ENCODE data around the gene MMP27. TPM values are rescaled to one million over a fixed set of nuclear protein-coding genes. Genes with fewer than 3 reads are reported as not detected.
A peak's percentile ranks its signal among the peaks of the same experiment; 100 is the strongest.

The MMP27 gene
- polyA plus RNA-seq, 1 of the 3 experiments (the other 2 are of a cell fraction): not detected

DNA sequence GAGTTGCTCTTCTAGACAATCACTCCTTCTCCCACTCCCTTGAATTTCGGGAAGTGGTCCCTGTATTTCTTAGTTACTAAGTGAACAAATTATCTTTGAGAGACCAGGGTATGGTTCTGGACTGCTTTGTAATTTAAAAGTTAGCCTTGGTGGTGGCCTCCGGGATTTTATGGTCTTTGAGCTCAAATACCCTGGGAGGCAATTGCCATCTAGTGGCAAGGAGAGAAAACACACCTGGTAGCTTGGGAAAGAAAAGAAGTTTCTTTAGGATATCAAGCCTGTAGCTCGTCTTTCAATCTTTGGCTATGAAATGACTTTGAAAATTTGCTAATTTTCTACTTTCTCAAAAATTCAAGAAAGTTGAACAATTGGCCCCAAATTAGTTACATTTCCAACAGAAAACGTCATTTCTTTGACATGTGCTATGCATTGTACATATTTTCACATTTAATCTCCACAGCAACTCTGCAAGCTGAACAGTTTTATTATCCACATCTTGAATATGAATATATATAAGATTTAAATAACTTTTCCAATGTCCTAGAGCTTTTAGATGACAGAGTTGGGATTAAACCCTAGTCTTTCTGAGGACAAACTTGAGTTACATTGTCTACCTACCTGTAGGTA lies 39.1 kb downstream of the MMP27 start:
- H3K9me2 ChIP-seq: no peaks in the 10 kb centered on the region
- ChIA-PET POLR2A (no interaction called here), CTCF (interaction anchor here (0.5 to 3.7 kb wide), 26 partner anchors 9 to 722 kb away, joined by 3 to 24 read pairs (median 4); no protein-coding TSS in a partner anchor)
- TF ChIP-seq, protein P1, sequence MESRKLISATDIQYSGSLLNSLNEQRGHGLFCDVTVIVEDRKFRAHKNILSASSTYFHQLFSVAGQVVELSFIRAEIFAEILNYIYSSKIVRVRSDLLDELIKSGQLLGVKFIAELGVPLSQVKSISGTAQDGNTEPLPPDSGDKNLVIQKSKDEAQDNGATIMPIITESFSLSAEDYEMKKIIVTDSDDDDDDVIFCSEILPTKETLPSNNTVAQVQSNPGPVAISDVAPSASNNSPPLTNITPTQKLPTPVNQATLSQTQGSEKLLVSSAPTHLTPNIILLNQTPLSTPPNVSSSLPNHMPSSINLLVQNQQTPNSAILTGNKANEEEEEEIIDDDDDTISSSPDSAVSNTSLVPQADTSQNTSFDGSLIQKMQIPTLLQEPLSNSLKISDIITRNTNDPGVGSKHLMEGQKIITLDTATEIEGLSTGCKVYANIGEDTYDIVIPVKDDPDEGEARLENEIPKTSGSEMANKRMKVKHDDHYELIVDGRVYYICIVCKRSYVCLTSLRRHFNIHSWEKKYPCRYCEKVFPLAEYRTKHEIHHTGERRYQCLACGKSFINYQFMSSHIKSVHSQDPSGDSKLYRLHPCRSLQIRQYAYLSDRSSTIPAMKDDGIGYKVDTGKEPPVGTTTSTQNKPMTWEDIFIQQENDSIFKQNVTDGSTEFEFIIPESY (IDR thresholded peaks at IDR 0.05; ENCODE audit: borderline replicate concordance, low read depth): no peak
- TF ChIP-seq RAD21 (IDR thresholded peaks at IDR 0.05; ENCODE audit: low read length): peak; percentile 80
- TF ChIP-seq SMC3 (IDR thresholded peaks at IDR 0.05; ENCODE audit: low read depth, low read length): peak; percentile 68
- no peak for TF ChIP-seq MXI1 (IDR thresholded peaks at IDR 0.05; ENCODE audit: low read depth, low read length)
- TF ChIP-seq CTCF (IDR thresholded peaks at IDR 0.05): peak; percentile 88
- no peak overlapping the region for H3K27ac ChIP-seq (ENCODE audit: low read depth in 2 of 2, low read length in 1 of 2)
- H3K4me2 ChIP-seq: no peak overlapping the region
- H3K9ac ChIP-seq: no peak overlapping the region
- no peaks in the 10 kb centered on the region for H3K36me3 ChIP-seq (replicated peaks in 1 of 2; ENCODE audit: control insufficient read depth in 1 of 2, insufficient read depth in 2 of 2, low read length in 1 of 2)
- peak overlapping the region; percentile 35; the same call in 1 of the 2 replicates for H2AFZ ChIP-seq (ENCODE audit: low read depth)
- H3K4me1 ChIP-seq (ENCODE audit: control insufficient read depth in 1 of 2, insufficient read depth in 2 of 2, low read depth in 1 of 2, low read length in 1 of 2): no peaks in the 10 kb centered on the region
- no peaks in the 10 kb centered on the region for H3K27me3 ChIP-seq (ENCODE audit: insufficient read depth)
- 1% methylated on average over 4 of the region's 4 CpGs for WGBS (ENCODE audit: low lambda C conversion rate)
- no peaks in the 10 kb centered on the region for H4K20me1 ChIP-seq (ENCODE audit: insufficient read depth)
- H3K9me3 ChIP-seq: no peaks in the 10 kb centered on the region
- DNase-seq: peak; percentile 34
- no peak overlapping the region; a peak in 1 of 4 replicates for H3K4me3 ChIP-seq (ENCODE audit: low read depth in 2 of 2, low read length in 1 of 2)
- no peaks in the 10 kb centered on the region for H3K79me2 ChIP-seq (ENCODE audit: insufficient read depth)
- no peaks in the 10 kb centered on the region for H3F3A ChIP-seq (replicated peaks; ENCODE audit: insufficient read depth)

GRCh38 chr11:102664001-102664752 lies 41.4 kb downstream of the MMP27 start:
- Histone ChIP-seq H3K9me2 (no peaks in the 10 kb centered on the region), H3K4me2 (no peak overlapping the region), H3K4me3 (ENCODE audit: low read depth in 2 of 2, low read length in 1 of 2) (no peak overlapping the region), H3F3A (replicated peaks; ENCODE audit: insufficient read depth) (no peaks in the 10 kb centered on the region), H3K9ac (no peak overlapping the region), H3K36me3 (replicated peaks in 1 of 2; ENCODE audit: control insufficient read depth in 1 of 2, insufficient read depth in 2 of 2, low read length in 1 of 2) (no peaks in the 10 kb centered on the region), H3K27ac (ENCODE audit: low read depth in 2 of 2, low read length in 1 of 2) (no peak overlapping the region), H2AFZ (ENCODE audit: low read depth) (no peak overlapping the region), H4K20me1 (ENCODE audit: insufficient read depth) (no peaks in the 10 kb centered on the region), H3K4me1 (ENCODE audit: control insufficient read depth in 1 of 2, insufficient read depth in 2 of 2, low read depth in 1 of 2, low read length in 1 of 2) (no peaks in the 10 kb centered on the region), H3K9me3 (no peaks in the 10 kb centered on the region), H3K79me2 (ENCODE audit: insufficient read depth) (no peaks in the 10 kb centered on the region), H3K27me3 (ENCODE audit: insufficient read depth) (no peaks in the 10 kb centered on the region)
- no peak for DNase-seq
- TF ChIP-seq RFX5 (IDR thresholded peaks at IDR 0.05; ENCODE audit: low read length) (no peak), CTCF (IDR thresholded peaks at IDR 0.05) (peak; percentile 47)
- ChIA-PET POLR2A (no interaction called here), CTCF (interaction anchor here (0.6 to 3.7 kb wide), 4 partner anchors 12 to 325 kb away, joined by 3 to 24 read pairs (median 13); no protein-coding TSS in a partner anchor)
- WGBS (ENCODE audit: low lambda C conversion rate): 60% methylated on average over 13 of the region's 13 CpGs

Measured in SK-N-SH (cell line).